IPS-11a (cell line): Measurements from ENCODE around the gene SOS1.

Source experiments
- H3K4me3 ChIP-seq: one replicate; pipeline ENCODE4 v1.5.1; 2013; ENCODE audit warnings: low read depth, low read length, control low read depth

The SOS1 gene

DNA sequence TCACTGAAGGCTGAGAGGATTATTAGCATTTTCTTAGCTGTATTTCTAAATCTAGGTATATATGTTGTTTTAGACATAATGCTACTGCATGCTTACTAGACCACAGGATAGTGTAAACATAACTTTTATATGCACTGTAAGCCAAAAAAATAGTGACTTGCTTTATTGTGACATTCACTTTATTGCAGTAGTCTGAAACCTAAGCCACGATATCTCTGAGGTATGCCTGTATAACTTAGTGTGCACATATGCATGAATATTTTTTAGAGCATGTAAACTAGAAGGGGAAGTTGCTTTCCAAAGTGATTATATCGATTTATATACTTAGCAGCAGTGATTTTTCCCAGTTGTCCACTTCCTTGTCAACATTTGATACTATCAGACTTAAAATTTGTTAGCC, 81.8 kb downstream of the SOS1 start:
- H3K4me3 ChIP-seq = no peak overlapping the region

DNA sequence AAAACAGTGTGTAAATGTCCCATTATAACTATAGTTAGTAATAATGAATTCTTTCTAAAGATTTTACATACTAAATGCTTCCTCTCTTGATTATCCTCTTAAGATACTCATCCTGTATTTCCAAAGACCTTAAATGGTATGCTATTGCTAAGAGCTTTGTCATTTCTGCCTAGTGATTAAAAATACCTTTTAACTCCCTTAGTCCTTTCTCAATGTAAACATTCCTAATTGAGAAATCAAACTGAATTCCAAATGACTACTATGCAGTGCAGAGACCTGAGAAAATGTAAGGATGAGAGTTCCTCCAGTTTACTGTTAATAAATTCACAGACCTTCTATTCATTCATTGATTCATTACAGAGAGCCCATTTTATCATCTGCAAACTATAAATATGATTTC, 86.9 kb downstream of the SOS1 start:
- H3K4me3 ChIP-seq = no peak overlapping the region

DNA sequence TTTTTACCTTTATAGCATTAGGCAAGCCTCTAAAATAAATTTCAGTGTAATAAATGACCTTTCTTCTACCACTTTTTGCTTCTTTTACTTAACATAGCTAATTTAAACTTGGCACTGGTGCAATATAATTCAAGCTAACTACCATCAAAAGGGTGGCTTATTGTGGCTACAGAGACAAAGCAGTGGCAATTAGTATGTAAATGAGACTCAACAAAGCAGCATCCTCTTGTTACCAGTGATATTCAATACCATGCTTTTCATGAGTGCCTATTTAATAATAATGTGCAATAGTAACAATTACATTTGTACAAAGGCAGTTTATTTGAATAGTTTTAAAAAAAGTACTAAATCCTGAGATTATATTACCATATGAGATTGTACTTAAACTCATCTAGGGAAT, 93.4 kb downstream of the SOS1 start:
- no peak overlapping the region for H3K4me3 ChIP-seq

DNA sequence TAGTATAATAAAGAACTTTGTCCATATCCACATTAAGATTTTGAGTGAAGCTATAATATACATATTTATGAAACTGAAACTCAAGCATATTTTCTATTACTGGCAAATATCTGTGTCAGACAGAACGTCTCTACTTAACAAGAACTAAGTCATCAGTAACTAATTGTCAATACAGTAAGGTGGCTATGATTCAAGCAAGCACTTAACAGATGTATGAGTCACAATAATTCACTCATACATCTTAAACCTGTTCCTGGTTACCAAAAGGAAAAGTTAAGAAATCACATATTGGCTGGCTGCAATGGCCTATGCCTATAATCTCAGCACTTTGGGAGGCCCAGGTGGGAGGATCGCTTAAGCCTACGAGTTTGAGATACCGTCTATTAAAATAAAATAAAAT, 96.0 kb downstream of the SOS1 start:
- no peak overlapping the region for H3K4me3 ChIP-seq

DNA sequence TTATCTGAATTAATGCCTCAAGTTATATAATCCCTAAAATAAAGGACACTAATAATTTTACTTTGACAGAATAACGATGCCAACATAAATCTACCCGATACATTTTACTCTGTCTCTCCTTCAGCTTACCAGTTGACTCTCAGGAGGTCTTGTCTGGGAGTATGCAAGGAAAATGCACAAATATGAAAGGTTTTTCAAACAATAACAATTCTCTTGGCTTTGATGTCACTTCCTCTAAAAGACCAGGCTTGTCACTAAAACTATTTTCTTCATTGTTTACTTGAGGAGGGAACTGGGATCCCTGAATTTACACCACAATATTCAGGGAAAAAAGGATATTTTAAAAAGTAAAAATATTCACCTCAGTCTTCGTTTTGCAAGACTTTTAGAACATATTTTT, 97.2 kb downstream of the SOS1 start:
- H3K4me3 ChIP-seq = no peak overlapping the region

DNA sequence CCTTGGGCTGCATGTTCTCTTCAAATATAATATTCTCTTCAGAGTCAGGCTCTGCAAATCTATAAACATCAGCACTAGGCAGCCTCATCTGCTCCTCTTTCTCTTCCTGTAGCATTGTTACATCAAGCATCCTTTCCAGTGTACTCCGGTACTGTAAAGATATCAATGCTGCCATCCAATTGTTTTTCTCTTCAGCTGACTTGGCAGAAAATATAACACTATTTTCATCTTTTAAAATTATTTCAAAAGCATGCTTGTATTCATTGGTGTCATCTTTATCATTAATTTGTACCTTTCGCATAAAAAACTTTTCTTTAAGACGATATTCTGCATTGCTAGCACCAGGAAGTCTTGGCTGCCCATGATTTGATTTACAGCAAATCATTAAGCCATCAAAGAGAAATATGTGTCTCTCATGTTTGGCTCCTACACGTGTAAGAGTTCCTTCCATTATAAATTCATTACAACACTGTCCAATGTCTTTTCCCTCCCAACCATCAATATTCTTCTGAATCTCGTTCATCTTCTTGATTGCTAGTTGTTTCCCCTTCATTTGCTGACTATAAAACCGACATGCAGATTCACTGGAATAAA, 98.1 kb downstream of the SOS1 start:
- H3K4me3 ChIP-seq = no peak overlapping the region

DNA sequence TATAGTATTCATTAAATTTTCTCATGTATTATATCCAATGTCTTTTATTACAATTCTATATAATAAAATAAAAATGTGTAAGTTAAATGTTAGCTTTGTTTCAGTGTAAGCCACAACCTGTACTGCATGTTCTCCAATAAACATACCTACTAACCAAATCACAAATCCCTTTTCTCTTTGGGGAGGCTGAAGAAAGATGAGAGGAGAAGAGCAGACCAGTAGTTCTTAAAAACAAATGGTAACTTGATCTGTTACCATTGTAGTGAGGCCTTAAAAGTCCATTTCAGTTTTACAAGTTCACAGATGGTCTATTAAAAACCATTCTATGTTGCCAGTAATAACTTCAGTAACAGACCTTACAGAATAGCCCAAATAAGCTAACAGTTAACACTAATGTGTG, 100.5 kb downstream of the SOS1 start:
- H3K4me3 ChIP-seq = no peak overlapping the region

DNA sequence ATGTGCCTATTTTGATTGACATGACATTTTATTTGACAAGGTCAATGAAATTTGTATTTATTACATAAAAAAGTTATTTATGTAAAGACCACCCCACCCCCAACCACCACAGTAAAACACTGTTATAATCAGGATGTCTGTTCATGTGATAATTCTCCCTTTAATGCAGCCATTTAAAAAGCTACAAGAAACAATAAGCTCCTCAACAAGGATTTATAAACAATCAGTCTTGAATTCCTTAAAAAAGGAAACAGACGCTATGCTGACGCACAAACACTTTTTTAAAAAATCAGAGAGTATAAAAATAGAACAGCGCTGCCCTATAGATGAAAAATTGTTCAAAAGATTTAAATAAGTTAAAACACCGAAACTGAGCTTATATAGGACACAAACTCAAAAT, 102.2 kb downstream of the SOS1 start:
- H3K4me3 ChIP-seq = no peak overlapping the region

DNA sequence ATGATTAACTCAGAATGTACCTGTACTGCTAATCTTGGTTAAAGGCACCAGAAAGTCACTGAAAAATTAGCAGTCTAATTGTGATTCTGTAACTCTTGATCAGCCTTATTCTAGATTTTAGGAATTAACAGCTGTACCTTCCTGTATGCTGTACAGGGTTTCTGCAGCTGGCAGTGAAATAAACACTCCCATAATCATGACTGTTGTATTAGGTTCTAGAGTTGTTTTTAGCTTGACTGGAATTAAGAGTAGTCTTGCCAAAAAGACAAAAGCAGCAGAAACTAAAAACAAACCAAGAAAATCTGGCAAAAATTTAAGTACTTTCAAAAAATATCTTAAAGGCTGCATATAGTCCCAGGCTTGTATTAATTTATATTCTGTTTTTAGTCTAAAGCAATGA, 103.5 kb downstream of the SOS1 start:
- no peak overlapping the region for H3K4me3 ChIP-seq

DNA sequence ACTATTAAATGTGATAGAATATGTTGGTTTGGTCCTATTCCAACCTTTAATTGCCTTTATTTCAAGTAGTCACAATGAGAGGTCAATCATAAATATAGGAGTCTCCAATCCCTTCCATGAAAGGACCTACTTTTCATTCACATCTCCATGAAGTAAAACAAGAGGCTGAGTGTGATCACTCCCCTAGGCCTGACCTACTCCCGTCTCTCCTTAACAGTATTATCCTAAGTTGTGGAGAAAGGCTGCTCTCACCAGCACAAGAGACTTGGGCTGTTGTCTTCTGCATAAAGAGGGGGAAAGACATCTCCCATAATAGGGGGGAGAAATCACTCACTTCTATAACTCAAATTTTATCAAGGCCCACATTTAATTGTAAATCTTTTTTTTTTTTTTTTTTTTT, 105.4 kb downstream of the SOS1 start:
- no peak overlapping the region for H3K4me3 ChIP-seq

DNA sequence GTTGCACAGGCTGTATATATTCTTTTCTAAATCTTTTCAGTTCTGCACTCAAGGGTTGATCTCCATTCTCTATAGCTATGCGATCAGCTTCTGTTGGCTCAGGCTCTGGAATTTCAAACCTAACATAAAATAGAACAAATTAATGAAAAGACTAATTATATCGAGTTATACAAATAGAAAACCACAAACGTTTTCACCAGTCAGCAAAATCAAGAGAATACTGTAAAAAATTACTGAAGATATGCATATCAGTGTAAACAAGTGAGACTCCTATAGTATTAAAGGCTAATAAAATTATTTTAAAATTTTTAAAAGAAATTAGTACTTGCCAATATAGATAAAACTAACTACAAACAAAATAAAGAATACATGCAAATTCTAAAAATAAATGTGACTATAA, 107.0 kb downstream of the SOS1 start:
- H3K4me3 ChIP-seq = no peak overlapping the region

DNA sequence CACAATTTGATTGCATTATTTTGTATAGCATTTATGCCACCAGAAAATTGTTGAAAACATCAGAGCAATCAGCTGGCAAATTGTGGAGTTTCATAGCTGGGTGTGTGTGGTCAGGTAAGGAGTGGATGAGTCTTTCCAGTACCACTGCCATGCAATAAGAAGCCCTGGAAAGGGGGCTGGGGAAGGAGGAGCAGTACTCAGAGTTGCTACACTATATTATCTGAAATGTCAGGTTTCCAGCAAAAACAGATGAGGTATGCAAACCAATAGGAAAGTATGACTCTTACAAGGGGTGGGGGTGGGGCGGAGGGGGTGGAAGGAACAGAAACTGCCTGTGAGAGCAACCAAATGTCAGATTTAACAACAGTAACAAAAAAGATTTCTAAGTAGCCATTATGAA, 112.2 kb downstream of the SOS1 start:
- no peak overlapping the region for H3K4me3 ChIP-seq

DNA sequence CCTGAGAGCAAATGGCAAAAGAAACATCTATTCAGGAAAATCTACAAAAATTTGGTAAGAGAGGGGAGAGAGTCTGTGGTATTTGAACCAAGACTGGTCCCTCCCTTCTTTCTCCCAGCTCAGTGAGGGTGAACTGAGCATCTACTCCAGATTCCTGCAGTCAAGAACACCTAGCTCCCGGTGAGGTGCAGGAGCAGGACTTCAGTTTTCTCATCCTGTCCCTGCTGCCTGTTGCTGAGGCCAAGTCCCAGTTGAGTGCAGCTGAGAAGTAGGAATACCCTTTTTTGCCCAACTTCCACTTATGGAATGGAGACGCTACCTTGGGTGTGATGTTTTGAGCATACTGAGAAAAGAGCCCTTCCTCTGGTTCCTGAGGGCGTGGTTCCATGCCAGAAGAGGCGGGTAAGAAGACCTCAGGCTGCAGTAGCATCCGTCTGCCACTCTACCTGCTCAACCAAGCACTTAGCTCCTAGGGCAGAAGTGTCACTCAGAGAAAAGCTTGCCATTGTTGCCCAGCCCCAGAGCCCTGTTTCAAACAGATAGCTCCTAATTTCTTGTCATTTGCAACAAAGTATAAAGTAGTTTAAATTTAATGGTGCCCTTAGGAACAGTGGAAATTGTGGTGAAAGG, 112.9 kb downstream of the SOS1 start:
- H3K4me3 ChIP-seq = no peak overlapping the region

DNA sequence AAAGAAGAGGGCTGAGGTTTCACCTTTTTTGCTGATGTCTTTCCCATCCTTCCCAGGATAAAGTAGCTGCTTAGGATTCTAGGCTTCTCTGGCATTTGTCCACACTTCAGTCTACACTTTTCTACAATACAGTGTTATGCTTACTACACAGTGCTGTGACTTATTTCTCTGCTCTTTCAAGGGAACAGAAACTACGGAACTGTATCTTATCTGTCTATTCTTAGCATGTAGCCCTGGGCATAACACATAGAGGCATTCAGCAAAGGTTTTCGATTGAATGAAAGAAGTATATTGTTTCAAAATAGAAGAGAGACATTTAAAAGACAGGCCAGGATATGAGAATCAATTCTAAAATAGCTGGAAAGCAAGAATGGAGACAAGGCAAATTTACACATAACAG, 120.3 kb downstream of the SOS1 start:
- no peak overlapping the region for H3K4me3 ChIP-seq

DNA sequence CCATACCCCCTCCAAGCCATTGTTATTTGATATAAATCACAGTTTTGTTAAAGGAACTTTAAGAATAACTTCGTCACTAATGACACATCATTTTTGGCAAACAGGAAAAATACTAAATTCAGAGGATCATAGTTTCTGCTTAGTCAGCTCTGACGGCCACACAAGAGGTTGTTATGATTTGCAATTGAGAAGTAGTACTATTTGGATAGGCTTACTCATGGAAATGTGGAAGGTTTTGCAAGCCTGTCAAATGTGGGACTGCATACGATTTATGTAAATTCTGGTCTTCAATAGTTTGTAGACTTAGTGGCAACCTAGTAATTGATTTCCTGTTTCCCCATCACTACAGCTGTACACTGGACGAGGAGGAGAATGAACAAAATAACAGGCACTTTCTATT, 123.1 kb downstream of the SOS1 start:
- H3K4me3 ChIP-seq = no peak overlapping the region

DNA sequence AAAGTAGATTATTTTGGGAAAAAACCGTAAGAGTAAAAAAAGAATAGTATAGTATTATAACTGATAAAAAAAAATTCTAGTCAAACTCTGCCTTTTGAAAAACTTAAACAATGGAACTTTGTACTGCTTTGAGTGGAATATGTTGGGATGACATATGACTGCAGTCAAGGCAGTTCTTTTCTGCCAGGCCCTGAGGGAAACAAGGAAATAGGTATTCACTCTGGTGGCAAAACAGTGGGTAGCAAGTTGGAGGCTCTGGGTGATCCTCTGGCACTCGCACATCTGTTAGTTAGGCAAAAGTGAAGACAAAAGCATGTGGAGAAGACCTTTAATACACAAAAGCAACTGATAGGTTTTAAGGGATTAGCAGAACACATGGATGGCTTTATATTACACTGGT, 129.0 kb downstream of the SOS1 start:
- H3K4me3 ChIP-seq = no peak overlapping the region

DNA sequence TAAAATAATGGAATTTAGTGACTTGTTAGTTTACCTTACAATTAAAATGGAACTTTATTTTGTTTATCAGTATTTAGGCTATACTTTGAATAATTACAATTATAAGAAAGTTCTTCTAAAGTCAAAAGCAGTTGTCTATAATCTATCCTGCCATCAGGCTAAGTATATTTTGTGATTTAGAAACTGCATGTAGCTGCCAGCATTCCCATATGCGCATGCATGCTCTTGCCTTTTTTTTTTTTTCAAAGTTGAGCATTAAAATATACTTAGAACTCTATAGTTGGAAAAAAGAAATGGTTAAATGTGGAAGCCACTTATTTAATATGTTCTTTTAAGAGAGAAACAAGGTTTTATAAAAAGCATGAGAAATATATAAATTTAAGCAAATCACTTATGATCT, 132.1 kb downstream of the SOS1 start:
- H3K4me3 ChIP-seq = no peak overlapping the region

DNA sequence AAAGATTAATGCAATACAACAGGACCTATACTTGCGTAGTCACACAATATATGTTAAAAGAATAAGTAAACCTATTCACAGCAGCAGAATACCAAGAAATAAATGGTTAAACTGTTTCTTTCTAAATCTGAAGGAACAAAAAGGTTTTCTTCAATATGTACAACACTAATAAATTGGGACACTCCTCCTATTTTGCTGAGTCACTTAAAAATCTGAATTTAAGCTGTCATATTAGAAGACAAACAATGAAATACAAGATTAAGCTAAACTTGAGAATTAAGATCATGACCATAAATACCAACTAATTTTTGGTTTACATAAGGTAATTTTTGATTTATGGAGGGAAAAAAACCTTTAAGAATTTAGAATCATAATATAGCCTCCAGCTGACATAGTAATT, 138.4 kb downstream of the SOS1 start:
- no peak overlapping the region for H3K4me3 ChIP-seq

DNA sequence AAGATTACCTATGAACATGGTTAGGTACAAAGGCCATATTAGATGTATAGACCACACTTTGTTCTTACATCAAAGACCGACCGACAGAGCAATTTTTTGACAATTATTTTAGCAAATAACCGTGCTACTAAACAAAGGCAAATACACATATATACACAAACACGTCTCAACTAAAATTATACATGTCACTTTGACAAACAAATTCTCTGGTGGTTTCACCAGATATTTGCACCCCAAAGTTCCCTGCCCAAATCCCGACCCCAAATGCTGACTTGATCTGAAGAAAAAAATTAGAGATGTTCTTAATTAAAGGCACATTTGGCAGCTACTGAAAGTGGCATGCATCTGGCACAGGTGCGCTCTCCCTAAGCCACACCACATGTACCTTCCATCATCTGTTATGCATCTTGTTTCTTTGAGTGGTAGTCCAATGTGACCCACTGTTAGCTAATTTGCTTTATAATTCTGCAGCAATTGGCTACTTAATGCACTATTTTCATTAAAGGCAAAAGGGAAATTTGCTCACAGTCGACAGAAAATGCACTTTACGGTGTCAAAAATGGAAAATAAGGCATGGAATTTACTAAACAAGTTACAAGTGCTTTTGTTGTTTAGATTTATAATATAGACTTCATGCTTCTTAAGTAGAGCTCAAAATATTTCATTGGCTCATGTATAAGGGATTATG, 139.0 kb downstream of the SOS1 start:
- no peak overlapping the region for H3K4me3 ChIP-seq

DNA sequence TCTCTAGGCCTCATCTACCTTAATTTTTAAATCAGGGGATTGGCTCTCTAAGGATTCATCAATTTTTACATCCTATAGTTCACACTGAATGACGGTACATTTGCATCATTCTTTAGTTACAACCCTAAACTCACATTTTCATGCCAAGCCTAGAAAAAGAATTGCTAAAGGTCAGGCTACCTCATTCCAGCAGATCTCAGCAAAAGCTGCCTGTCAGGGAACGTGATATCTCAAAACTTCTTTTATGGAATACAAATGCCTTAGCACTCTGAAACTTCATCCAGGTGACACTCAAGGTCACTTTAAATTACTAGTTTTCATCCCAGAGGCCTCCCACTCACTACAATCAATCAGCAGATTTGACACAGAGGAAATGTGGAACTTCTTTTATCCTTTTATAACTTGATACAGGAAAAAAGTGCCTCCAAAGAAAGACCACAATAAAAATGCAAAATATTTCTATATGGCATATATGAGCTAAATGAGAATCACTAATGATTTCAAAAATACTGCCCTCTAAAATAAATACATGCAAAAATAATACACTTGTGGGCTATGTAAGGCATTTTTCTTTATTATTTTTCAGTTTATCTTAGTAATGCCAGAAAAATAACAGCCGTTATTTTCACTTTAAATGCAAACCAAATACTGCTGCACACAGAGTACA, 139.7 kb downstream of the SOS1 start:
- H3K4me3 ChIP-seq = no peak overlapping the region

DNA sequence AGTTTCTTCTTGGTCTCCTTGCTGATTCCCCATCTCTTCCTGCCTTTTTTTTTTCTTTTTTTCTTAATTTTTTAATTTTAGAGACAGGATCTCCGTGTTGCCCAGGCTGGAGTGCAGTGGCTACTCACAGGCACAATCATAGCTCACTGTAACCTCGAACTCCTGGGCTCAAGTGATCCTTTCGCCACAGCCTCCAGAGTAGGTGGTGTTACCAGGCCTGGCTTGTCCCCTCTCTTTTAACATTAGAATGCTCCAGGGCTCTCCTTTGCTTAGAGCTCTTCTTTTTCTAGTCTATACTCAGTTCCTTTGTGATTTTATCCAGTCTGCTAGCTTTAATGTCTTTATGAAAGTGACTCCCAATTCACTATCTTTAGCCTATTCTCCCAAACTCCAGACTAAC, 141.9 kb downstream of the SOS1 start:
- no peak overlapping the region for H3K4me3 ChIP-seq

DNA sequence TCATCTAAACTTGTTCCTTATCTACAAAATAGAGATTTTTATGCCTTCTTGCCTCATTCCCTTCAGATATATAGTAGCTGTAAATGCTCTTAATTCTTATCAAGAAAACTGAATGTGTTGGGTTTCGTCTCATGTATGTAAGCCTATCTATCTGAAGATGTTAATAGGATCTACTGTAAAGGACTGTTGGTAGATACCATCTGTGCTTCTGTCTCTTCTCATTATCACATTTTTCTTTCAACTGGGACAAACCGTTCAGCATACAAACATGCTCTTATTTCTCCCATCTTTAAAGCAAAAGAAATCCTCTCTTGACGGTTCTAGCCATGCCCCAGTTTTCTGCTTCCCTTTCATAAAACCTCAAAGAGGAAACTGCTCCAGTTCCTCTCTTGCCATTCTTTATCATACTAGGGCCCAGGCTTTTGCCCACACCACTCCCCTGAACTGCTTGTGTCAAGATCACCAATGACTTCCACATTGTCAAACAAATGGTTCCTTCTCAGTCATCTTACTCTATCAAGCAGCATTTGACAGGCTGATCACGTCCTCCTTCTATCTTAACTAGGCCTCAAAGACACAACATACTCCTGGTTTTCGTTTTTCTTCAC, 142.5 kb downstream of the SOS1 start:
- no peak overlapping the region for H3K4me3 ChIP-seq
